ENCODE results near the gene KIAA1671. TPM values are rescaled to one million over a fixed set of nuclear protein-coding genes. Genes with fewer than 3 reads are reported as not detected.
A peak's percentile ranks its signal among the peaks of the same experiment; 100 is the strongest.

KIAA1671 gene
- total and polyA plus RNA-seq, 2 donors = 4.1 to 8.0 TPM

DNA sequence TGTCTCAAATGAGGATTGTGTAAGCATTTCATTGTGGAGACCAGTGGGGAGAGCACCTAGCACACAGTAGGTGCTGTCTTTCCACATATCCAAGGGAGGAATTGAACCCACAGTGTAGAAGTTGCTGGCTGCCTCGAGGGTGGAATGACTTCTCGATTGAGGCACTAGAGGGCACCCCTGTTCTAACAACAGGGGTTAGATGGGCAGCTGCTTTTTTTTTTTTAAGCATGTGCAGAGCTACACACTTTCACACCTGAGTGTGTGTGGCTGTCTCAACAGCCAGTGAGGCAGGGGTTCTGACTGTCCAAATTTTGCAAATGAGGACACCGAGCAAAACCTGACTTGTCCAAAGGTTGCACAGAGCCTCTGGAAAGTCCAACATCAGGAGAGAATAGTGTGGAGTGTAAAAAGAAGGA lies 128.9 kb downstream of the KIAA1671 start:
- WGBS = 27% methylated on average over 3 of the region's 3 CpGs
- H3K4me1 ChIP-seq (ENCODE audit: control insufficient read depth in 2 of 2, insufficient read depth in 2 of 2, low read length in 2 of 2) = peaks cover 27 to 32% of the 10 kb centered on the region in 2 donors
- H3K27ac ChIP-seq (ENCODE audit: low read depth in 1 of 2, low read length in 1 of 2) = no peak overlapping the region
- no peak overlapping the region for H3K4me3 ChIP-seq (ENCODE audit: low read length in 2 of 2)
- DNase-seq (ENCODE audit: low read depth in 6 of 9, low spot score in 9 of 9) = peak in 3 of 9 donors; percentile 47 to 75 (median 55)
- H3K9me3 ChIP-seq (ENCODE audit: control insufficient read depth in 2 of 2, insufficient read depth in 1 of 2, low read length in 1 of 2) = no peaks in the 10 kb centered on the region
- no peaks in the 10 kb centered on the region for H3K36me3 ChIP-seq (ENCODE audit: control insufficient read depth in 2 of 2, insufficient read depth in 2 of 2, low read length in 1 of 2)
- H3K27me3 ChIP-seq (ENCODE audit: control insufficient read depth in 2 of 2, insufficient read depth in 1 of 2, low read length in 1 of 2) = peaks cover 0 to 11% of the 10 kb centered on the region in 2 donors

DNA sequence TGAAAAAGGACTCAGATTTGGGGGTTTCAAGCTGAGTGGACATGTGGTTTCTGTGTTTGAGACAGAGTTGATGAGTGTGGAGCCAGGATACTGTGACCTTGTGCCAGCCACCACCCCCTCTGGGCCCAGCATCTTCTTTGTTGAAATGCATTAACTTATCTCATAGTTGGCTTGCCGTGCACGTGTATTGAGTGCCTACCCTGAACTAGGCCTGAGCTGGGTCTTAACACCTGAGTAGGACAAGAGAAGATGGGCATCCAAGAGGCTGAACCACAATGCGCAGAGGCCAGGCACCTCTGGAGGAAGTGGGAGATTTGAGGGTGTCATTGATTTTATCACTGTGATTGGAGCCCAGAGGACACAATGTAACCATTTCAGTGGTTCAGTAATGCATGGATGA lies 129.6 kb downstream of the KIAA1671 start:
- no peak for DNase-seq (ENCODE audit: low read depth in 6 of 9, low spot score in 9 of 9)
- H3K4me3 ChIP-seq (ENCODE audit: low read length in 2 of 2) = no peak overlapping the region
- no peaks in the 10 kb centered on the region for H3K36me3 ChIP-seq (ENCODE audit: control insufficient read depth in 2 of 2, insufficient read depth in 2 of 2, low read length in 1 of 2)
- H3K4me1 ChIP-seq (ENCODE audit: control insufficient read depth in 2 of 2, insufficient read depth in 2 of 2, low read length in 2 of 2) = peaks cover 24 to 28% of the 10 kb centered on the region in 2 donors
- no peaks in the 10 kb centered on the region for H3K9me3 ChIP-seq (ENCODE audit: control insufficient read depth in 2 of 2, insufficient read depth in 1 of 2, low read length in 1 of 2)
- WGBS = 97% methylated on average over 3 of the region's 3 CpGs
- no peak overlapping the region for H3K27ac ChIP-seq (ENCODE audit: low read depth in 1 of 2, low read length in 1 of 2)
- peaks cover 0 to 17% of the 10 kb centered on the region in 2 donors for H3K27me3 ChIP-seq (ENCODE audit: control insufficient read depth in 2 of 2, insufficient read depth in 1 of 2, low read length in 1 of 2)

DNA sequence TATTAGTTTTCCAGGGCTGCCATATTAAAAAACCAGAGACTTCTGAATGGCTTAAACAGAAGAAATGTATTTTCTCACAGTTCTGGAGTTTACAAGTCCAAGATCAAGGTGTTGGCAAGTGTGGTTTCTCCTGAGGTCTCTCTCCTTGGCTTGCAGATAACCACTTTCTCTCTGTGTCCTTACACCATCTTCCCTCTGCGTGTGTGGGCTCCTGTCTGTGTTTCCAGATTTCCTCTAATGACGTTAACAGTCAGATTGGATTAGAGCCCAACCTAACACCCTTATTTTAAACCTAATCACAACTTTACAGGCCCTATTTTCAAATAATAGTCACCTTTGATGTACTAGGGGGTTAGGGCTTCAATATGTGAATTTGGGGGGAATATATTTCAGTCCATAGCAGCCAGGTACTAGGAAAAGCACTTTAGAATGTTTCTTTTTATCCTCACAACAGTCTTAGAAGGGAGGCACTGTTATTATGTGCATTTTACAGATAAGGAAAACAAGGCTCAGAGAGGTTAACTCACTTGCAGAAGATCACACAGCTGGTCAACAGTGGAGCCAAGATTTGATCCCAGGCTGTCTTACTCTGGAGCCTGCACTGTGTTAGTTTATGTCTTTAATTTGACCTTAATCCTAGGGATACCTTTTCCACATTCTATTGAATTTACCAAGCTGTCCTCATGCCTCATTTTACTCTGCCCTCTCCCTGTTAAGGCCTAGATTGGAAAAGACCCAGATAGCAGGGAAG lies 130.7 kb downstream of the KIAA1671 start:
- Histone ChIP-seq H3K4me1 (ENCODE audit: control insufficient read depth in 2 of 2, insufficient read depth in 2 of 2, low read length in 2 of 2) (peaks cover 19 to 23% of the 10 kb centered on the region in 2 donors), H3K36me3 (ENCODE audit: control insufficient read depth in 2 of 2, insufficient read depth in 2 of 2, low read length in 1 of 2) (no peaks in the 10 kb centered on the region), H3K4me3 (ENCODE audit: low read length in 2 of 2) (no peak overlapping the region), H3K9me3 (ENCODE audit: control insufficient read depth in 2 of 2, insufficient read depth in 1 of 2, low read length in 1 of 2) (no peaks in the 10 kb centered on the region), H3K27ac (ENCODE audit: low read depth in 1 of 2, low read length in 1 of 2) (no peak overlapping the region), H3K27me3 (ENCODE audit: control insufficient read depth in 2 of 2, insufficient read depth in 1 of 2, low read length in 1 of 2) (peaks cover under 1 to 23% of the 10 kb centered on the region in 2 donors)
- no peak for DNase-seq (ENCODE audit: low read depth in 6 of 9, low spot score in 9 of 9)
- WGBS = 22% methylated on average over 2 of the region's 2 CpGs

DNA sequence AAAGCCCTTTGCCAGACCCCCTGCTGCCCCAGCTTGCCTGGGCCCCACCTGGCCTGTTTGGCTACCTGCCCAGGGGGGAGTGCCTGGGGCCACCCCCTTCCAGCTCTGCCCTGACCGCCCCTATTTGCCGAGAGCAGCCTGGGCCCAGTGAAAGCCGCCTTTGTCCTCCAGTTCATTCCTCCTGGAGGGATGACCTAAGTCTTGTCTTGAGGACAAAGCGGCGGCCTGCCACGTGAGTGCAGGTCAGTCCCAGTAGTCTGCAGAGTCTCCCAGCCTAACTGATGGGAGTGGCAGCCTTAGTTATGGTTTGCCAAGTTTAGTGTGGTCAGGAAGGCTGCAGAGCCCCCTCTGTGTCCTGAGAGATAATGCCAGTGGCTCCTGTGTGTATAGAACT lies 131.3 kb downstream of the KIAA1671 start:
- Histone ChIP-seq H3K27ac (ENCODE audit: low read depth in 1 of 2, low read length in 1 of 2) (no peak overlapping the region), H3K36me3 (ENCODE audit: control insufficient read depth in 2 of 2, insufficient read depth in 2 of 2, low read length in 1 of 2) (no peaks in the 10 kb centered on the region), H3K9me3 (ENCODE audit: control insufficient read depth in 2 of 2, insufficient read depth in 1 of 2, low read length in 1 of 2) (no peaks in the 10 kb centered on the region), H3K4me3 (ENCODE audit: low read length in 2 of 2) (no peak overlapping the region), H3K27me3 (ENCODE audit: control insufficient read depth in 2 of 2, insufficient read depth in 1 of 2, low read length in 1 of 2) (peaks cover 2 to 23% of the 10 kb centered on the region in 2 donors), H3K4me1 (ENCODE audit: control insufficient read depth in 2 of 2, insufficient read depth in 2 of 2, low read length in 2 of 2) (peaks cover 13 to 20% of the 10 kb centered on the region in 2 donors)
- 89% methylated on average over 6 of the region's 6 CpGs for WGBS
- no peak for DNase-seq (ENCODE audit: low read depth in 6 of 9, low spot score in 9 of 9)

DNA sequence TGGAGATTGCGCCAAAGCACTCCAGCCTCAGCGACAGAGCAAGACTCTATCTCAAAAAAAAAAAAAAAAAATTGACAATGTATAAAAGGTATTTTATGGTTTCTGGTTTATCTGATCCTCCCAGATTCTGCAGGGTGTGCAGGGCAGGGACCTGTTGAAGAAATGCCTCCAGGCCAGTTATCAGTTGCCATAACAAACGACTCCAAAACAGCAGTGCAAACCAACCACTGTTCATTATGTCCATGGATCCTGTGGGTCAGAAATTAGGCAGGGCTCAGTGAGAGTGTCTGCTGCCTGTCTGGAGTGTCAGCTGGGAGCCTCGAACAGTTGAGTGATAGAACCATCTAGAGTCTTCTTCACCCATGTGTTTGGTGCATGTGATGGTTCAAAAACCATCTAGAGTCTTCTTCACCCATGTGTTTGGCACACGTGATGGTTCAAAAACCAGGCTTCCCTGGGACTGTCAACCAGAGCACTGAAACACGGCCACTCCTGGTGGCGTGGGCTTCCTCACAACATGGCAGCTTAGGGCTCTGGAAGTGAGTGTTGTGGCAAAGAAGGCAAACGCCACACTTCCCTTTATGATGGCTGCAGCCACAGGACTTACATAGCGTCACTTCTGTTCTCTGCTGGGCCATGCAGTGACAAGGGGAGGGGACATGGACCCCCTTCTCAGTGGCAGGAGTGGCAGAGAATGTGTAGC lies 132.0 kb downstream of the KIAA1671 start:
- Histone ChIP-seq H3K4me1 (ENCODE audit: control insufficient read depth in 2 of 2, insufficient read depth in 2 of 2, low read length in 2 of 2) (peaks cover 11 to 17% of the 10 kb centered on the region in 2 donors), H3K27ac (ENCODE audit: low read depth in 1 of 2, low read length in 1 of 2) (no peak overlapping the region), H3K9me3 (ENCODE audit: control insufficient read depth in 2 of 2, insufficient read depth in 1 of 2, low read length in 1 of 2) (no peaks in the 10 kb centered on the region), H3K27me3 (ENCODE audit: control insufficient read depth in 2 of 2, insufficient read depth in 1 of 2, low read length in 1 of 2) (peaks cover 2 to 23% of the 10 kb centered on the region in 2 donors), H3K36me3 (ENCODE audit: control insufficient read depth in 2 of 2, insufficient read depth in 2 of 2, low read length in 1 of 2) (no peaks in the 10 kb centered on the region), H3K4me3 (ENCODE audit: low read length in 2 of 2) (no peak overlapping the region)
- DNase-seq (ENCODE audit: low read depth in 6 of 9, low spot score in 9 of 9) = no peak
- 93% methylated on average over 9 of the region's 9 CpGs for WGBS

DNA sequence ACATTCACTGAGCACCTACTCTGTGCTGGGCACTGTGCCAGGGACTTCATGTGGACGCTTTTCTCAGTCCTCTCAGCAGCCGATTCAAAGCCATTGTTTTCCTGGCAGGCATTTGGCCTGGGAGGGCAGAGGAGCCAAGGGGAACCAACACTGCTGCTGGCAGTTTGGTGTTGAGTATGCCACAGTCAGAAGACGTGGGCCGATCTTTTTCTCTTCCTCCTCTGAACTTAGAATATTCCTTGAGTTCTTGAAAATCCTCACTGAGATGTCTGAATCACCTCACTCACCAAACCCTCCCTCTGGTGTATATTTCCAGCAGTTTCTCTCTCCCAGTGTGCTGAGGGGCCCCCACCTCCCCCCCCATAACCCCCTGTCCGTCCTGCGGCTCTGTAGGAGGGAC lies 132.6 kb downstream of the KIAA1671 start:
- no peaks in the 10 kb centered on the region for H3K36me3 ChIP-seq (ENCODE audit: control insufficient read depth in 2 of 2, insufficient read depth in 2 of 2, low read length in 1 of 2)
- WGBS = 90% methylated on average over 6 of the region's 6 CpGs
- peaks cover 2 to 23% of the 10 kb centered on the region in 2 donors for H3K27me3 ChIP-seq (ENCODE audit: control insufficient read depth in 2 of 2, insufficient read depth in 1 of 2, low read length in 1 of 2)
- no peak overlapping the region for H3K27ac ChIP-seq (ENCODE audit: low read depth in 1 of 2, low read length in 1 of 2)
- peaks cover 11 to 15% of the 10 kb centered on the region in 2 donors for H3K4me1 ChIP-seq (ENCODE audit: control insufficient read depth in 2 of 2, insufficient read depth in 2 of 2, low read length in 2 of 2)
- DNase-seq (ENCODE audit: low read depth in 6 of 9, low spot score in 9 of 9) = no peak
- no peak overlapping the region for H3K4me3 ChIP-seq (ENCODE audit: low read length in 2 of 2)
- H3K9me3 ChIP-seq (ENCODE audit: control insufficient read depth in 2 of 2, insufficient read depth in 1 of 2, low read length in 1 of 2) = no peaks in the 10 kb centered on the region

DNA sequence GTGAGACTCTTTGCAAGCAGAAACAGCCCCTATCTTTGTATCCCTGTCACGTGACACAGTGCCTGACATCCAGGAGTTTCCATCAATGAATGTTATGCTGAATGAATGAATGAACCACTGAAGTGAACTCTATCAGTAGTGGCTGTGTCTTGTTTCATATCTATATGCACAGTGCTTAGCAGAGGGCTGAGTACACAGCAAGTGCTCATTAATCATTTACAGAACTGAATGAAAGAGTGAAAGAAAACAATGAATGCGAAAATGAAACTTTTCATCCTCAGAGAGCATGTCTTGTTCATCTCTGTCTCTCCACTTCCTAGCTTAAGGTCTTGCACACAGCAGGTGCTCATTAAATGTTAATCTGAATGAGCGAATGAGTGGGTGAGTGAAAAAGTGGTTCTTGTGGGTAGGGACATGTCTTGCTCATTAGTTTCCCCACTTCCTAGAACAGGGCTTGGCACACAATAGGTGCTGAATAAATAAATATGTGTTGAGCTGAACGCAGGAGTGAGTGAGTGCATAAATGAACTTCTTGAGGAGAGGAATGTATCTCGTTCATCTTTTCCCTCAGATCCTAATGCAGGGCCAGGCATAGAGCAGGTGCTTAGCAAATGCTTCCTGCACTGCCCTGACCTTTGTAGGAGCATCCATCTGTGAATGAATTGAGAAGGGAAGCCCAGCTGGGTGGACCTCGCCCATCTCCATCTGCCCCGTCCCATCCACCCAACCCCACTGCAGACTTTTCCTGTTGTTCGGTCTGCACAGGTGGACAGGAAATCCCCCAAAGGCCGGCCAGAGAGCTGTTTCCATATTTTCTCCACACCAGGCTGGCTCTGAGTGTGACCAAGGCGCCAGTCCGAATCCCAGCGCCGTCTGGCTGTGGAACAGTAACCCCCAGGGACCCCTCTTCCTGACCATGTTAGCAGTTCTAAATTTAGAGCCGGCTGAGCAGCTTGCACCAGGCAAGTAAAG lies 133.7 kb downstream of the KIAA1671 start:
- peaks cover 9 to 11% of the 10 kb centered on the region in 2 donors for H3K4me1 ChIP-seq (ENCODE audit: control insufficient read depth in 2 of 2, insufficient read depth in 2 of 2, low read length in 2 of 2)
- no peak overlapping the region for H3K27ac ChIP-seq (ENCODE audit: low read depth in 1 of 2, low read length in 1 of 2)
- H3K36me3 ChIP-seq (ENCODE audit: control insufficient read depth in 2 of 2, insufficient read depth in 2 of 2, low read length in 1 of 2) = no peaks in the 10 kb centered on the region
- no peak overlapping the region for H3K4me3 ChIP-seq (ENCODE audit: low read length in 2 of 2)
- WGBS = 25% methylated on average over 14 of the region's 14 CpGs
- peaks cover 2 to 23% of the 10 kb centered on the region in 2 donors for H3K27me3 ChIP-seq (ENCODE audit: control insufficient read depth in 2 of 2, insufficient read depth in 1 of 2, low read length in 1 of 2)
- DNase-seq (ENCODE audit: low read depth in 6 of 9, low spot score in 9 of 9) = no peak
- no peaks in the 10 kb centered on the region for H3K9me3 ChIP-seq (ENCODE audit: control insufficient read depth in 2 of 2, insufficient read depth in 1 of 2, low read length in 1 of 2)

DNA sequence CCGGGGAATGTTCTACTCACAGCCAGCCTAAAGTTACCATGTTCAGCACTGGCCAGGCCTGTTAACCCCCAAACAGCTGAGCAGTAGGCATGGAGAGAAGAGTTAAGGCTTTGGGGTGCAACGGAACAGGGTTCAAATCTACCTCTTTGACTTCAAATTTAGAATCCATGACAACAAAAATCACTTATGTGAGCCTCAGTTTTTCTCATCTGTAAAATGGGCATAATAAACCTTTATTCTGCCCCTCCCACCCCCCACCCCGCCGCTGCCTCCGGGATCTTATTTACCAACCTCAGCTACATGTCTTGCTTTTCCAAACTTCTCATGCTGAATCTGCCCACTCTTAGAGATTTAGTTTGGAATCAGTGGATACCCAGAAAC lies 134.4 kb downstream of the KIAA1671 start:
- H3K27me3 ChIP-seq (ENCODE audit: control insufficient read depth in 2 of 2, insufficient read depth in 1 of 2, low read length in 1 of 2) = peaks cover 2 to 23% of the 10 kb centered on the region in 2 donors
- H3K36me3 ChIP-seq (ENCODE audit: control insufficient read depth in 2 of 2, insufficient read depth in 2 of 2, low read length in 1 of 2) = no peaks in the 10 kb centered on the region
- no peak overlapping the region for H3K4me3 ChIP-seq (ENCODE audit: low read length in 2 of 2)
- H3K4me1 ChIP-seq (ENCODE audit: control insufficient read depth in 2 of 2, insufficient read depth in 2 of 2, low read length in 2 of 2) = peaks cover 5 to 11% of the 10 kb centered on the region in 2 donors
- no peak for DNase-seq (ENCODE audit: low read depth in 6 of 9, low spot score in 9 of 9)
- 67% methylated on average over 5 of the region's 5 CpGs for WGBS
- H3K27ac ChIP-seq (ENCODE audit: low read depth in 1 of 2, low read length in 1 of 2) = no peak overlapping the region
- no peaks in the 10 kb centered on the region for H3K9me3 ChIP-seq (ENCODE audit: control insufficient read depth in 2 of 2, insufficient read depth in 1 of 2, low read length in 1 of 2)

Measured in thymus (tissue), 11 donors.